Sigmoid colon (tissue), 3 donors: ENCODE results near the gene TNS1.

Experiments
- CTCF ChIP-seq, 4 experiments: fragments of 450-650 bp in 3 of 4; fragments of 200-600 bp in 1 of 4; IDR thresholded peaks; one replicate each; pipeline ENCODE4 v1.5.1; 2016 to 2019; ENCODE audit warnings: antibody characterized with exemption in 4 of 4, mild to moderate bottlenecking in 3 of 4, moderate library complexity in 2 of 4
- POLR2A ChIP-seq, 2 donors: fragments of 450-650 bp; IDR thresholded peaks; one replicate each; pipeline ENCODE4 v1.6.1; 2016; ENCODE audit warnings: antibody characterized with exemption in 2 of 2, mild to moderate bottlenecking in 2 of 2, moderate library complexity in 2 of 2

GRCh38 chr2:217980591-217980990, 22.2 kb downstream of the TNS1 start:
- TF ChIP-seq POLR2A (IDR thresholded peaks at IDR 0.05): no peak
- TF ChIP-seq CTCF (IDR thresholded peaks at IDR 0.05): no peak
